OCI-LY1 (cell line): ENCODE measurements around the gene NDNF.
A peak's percentile ranks its signal among the peaks of the same experiment; 100 is the strongest.

ENCODE experiments used
- H2AFZ ChIP-seq: fragments of 200-600 bp; sonication (generic), shearing (Covaris generic); 2 replicates; pipeline ENCODE4 v1.6.0; 2014; ENCODE audit warnings: antibody characterized with exemption, mild to moderate bottlenecking, low read length
- H3F3A ChIP-seq: fragments of 200-600 bp; sonication (generic), shearing (Covaris generic); 2 replicates; pipeline ENCODE4 v1.6.0; 2014; ENCODE audit warnings: mild to moderate bottlenecking, antibody characterized with exemption, low read length, moderate library complexity; ENCODE audit not compliant: insufficient read depth
- H3K27ac ChIP-seq: fragments of 200-600 bp; sonication (generic); 2 replicates; pipeline ENCODE4 v1.5.1; 2014; ENCODE audit warnings: low read length, mixed run types, mild to moderate bottlenecking, low read depth; ENCODE audit not compliant: poor library complexity, severe bottlenecking
- H3K27me3 ChIP-seq: fragments of 200-600 bp; sonication (generic); 2 replicates; pipeline ENCODE4 v1.6.0; 2014; ENCODE audit warnings: antibody characterized with exemption, mild to moderate bottlenecking, low read length, moderate library complexity; ENCODE audit not compliant: insufficient read depth
- H3K36me3 ChIP-seq: fragments of 200-600 bp; sonication (generic); 2 replicates; pipeline ENCODE4 v1.6.1; 2014; ENCODE audit warnings: mild to moderate bottlenecking, antibody characterized with exemption, low read length, moderate library complexity, mixed read lengths; ENCODE audit not compliant: insufficient read depth
- H3K4me1 ChIP-seq: fragments of 200-600 bp; sonication (generic); 2 replicates; pipeline ENCODE4 v1.5.1; 2014; ENCODE audit warnings: mild to moderate bottlenecking, low read length, moderate library complexity; ENCODE audit not compliant: insufficient read depth, severe bottlenecking
- H3K4me2 ChIP-seq: fragments of 200-600 bp; sonication (generic), shearing (Covaris generic); 2 replicates; pipeline ENCODE4 v1.6.1; 2014; ENCODE audit warnings: low read length
- H3K4me3 ChIP-seq: fragments of 200-600 bp; sonication (generic); 2 replicates; pipeline ENCODE4 v1.5.1; 2014; ENCODE audit warnings: low read length, low read depth, mild to moderate bottlenecking, mixed read lengths; ENCODE audit not compliant: poor library complexity, severe bottlenecking
- H3K79me2 ChIP-seq: fragments of 200-600 bp; shearing (Covaris generic); 2 replicates; pipeline ENCODE4 v1.6.1; 2016; ENCODE audit warnings: mixed run types, low read length, mixed read lengths; ENCODE audit not compliant: insufficient read depth
- H3K9ac ChIP-seq: fragments of 200-600 bp; sonication (generic), shearing (Covaris generic); 2 replicates; pipeline ENCODE4 v1.6.1; 2014; ENCODE audit warnings: mild to moderate bottlenecking, low read length, mixed read lengths
- H3K9me2 ChIP-seq: fragments of 200-600 bp; sonication (generic), shearing (Covaris generic); 2 replicates; pipeline ENCODE4 v1.6.1; 2014; ENCODE audit warnings: low read depth, mild to moderate bottlenecking, low read length, mixed read lengths
- H3K9me3 ChIP-seq: fragments of 200-600 bp; shearing (Covaris generic); 2 replicates; pipeline ENCODE4 v1.6.1; 2014; ENCODE audit warnings: low read length, mixed read lengths
- H4K20me1 ChIP-seq: fragments of 200-600 bp; sonication (generic), shearing (Covaris generic); 2 replicates; pipeline ENCODE4 v1.6.0; 2016; ENCODE audit warnings: mild to moderate bottlenecking, low read length; ENCODE audit not compliant: insufficient read depth
- EZH2 ChIP-seq: fragments of 200-600 bp; sonication (generic), shearing (Covaris generic); IDR thresholded peaks from 2 replicates; pipeline ENCODE4 v1.8.0; 2017; ENCODE audit warnings: borderline replicate concordance, mixed run types, mild to moderate bottlenecking, antibody characterized with exemption, low read length, moderate library complexity, mixed read lengths
- TF ChIP-seq, protein P1 (sequence below): fragments of 200-600 bp; sonication (generic), shearing (Covaris generic); IDR thresholded peaks from 2 replicates; pipeline ENCODE4 v1.5.1; 2017; ENCODE audit warnings: mild to moderate bottlenecking, antibody characterized with exemption, low read length, moderate library complexity, mixed read lengths

Gene NDNF

DNA sequence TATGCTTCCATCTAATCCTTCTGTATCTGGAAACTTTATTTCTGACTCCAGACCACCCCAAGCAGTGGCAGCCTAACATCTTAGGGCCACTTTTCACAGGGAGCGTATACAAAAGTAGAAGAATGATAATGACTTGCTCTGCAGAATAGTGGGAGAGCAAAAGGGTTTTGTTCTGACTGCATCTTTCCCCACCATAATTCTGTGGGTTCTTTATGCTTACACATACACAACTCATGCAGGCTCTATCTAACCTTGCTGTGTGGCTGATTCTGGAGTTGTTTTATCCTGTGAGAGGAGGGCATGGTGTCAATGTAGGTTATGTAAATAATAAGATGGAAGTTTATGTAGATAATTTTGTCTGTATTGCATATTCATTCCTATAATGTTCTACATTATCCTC, 42.4 kb upstream of the NDNF start:
- TF ChIP-seq EZH2, result no peak
- TF ChIP-seq, protein P1, sequence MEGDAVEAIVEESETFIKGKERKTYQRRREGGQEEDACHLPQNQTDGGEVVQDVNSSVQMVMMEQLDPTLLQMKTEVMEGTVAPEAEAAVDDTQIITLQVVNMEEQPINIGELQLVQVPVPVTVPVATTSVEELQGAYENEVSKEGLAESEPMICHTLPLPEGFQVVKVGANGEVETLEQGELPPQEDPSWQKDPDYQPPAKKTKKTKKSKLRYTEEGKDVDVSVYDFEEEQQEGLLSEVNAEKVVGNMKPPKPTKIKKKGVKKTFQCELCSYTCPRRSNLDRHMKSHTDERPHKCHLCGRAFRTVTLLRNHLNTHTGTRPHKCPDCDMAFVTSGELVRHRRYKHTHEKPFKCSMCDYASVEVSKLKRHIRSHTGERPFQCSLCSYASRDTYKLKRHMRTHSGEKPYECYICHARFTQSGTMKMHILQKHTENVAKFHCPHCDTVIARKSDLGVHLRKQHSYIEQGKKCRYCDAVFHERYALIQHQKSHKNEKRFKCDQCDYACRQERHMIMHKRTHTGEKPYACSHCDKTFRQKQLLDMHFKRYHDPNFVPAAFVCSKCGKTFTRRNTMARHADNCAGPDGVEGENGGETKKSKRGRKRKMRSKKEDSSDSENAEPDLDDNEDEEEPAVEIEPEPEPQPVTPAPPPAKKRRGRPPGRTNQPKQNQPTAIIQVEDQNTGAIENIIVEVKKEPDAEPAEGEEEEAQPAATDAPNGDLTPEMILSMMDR, result no peak
- Histone ChIP-seq H3K4me1 (no peaks in the 10 kb centered on the region), H4K20me1 (no peaks in the 10 kb centered on the region), H3K27ac (no peak overlapping the region), H3K9me2 (no peaks in the 10 kb centered on the region), H2AFZ (no peak overlapping the region), H3F3A (no peaks in the 10 kb centered on the region), H3K27me3 (no peaks in the 10 kb centered on the region), H3K9ac (no peak overlapping the region), H3K36me3 (no peaks in the 10 kb centered on the region), H3K9me3 (no peaks in the 10 kb centered on the region), H3K79me2 (no peaks in the 10 kb centered on the region), H3K4me3 (no peak overlapping the region), H3K4me2 (no peak overlapping the region)

DNA sequence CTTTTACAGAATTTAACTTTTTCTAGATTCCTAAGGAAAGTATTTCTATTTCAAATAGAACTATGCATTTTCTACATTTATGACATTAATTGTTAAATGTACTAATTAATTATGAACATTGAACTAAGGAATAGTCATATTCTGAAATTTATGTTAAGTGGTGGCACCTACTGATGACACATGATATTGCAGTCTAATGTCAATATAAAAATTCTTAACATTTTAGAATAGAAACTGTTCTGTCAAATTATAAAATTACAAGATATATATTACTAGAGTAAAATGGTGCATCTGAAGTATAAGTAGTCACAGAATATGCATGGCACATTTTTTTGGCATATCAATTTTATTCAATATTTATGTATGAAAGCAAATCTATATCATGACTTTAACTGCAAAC, 40.2 kb upstream of the NDNF start:
- H3K4me1 ChIP-seq, result no peaks in the 10 kb centered on the region

DNA sequence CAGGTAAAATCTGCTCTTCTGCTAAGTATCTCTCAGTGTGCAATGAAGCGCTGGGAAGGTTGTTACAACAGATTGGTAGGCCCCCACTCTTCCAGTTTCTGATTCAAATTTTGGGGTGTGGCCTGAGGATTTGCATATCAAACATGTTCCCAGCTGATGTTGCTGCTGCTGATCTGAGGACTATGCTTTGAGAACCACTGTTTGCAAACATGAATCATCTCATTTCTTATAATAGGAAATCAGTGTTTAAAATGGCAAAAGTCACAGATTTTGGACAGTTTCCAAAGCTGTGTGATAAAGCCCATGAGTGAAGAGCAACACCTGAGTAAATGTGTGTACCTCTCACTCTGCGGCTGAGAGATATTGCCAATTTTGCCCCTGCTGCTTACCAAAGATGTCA, 36.2 kb upstream of the NDNF start:
- H3K36me3 ChIP-seq, result no peaks in the 10 kb centered on the region
- TF ChIP-seq, protein P1, result no peak
- no peak for TF ChIP-seq EZH2

More for the DNA sequence above, 40.2 kb upstream of the NDNF start:
- no peak overlapping the region for H3K4me3 ChIP-seq
- no peaks in the 10 kb centered on the region for H3K9me3 ChIP-seq
- no peaks in the 10 kb centered on the region for H3F3A ChIP-seq
- no peak overlapping the region for H2AFZ ChIP-seq
- no peak for TF ChIP-seq EZH2
- TF ChIP-seq, protein P1, result peak; percentile 44
- no peaks in the 10 kb centered on the region for H3K36me3 ChIP-seq
- H3K9ac ChIP-seq, result no peak overlapping the region
- no peak overlapping the region for H3K4me2 ChIP-seq
- no peaks in the 10 kb centered on the region for H3K9me2 ChIP-seq
- H4K20me1 ChIP-seq, result no peaks in the 10 kb centered on the region
- no peaks in the 10 kb centered on the region for H3K27me3 ChIP-seq
- no peak overlapping the region for H3K27ac ChIP-seq
- H3K79me2 ChIP-seq, result no peaks in the 10 kb centered on the region

More for the DNA sequence above, 36.2 kb upstream of the NDNF start:
- H3K9ac ChIP-seq, result no peak overlapping the region
- no peaks in the 10 kb centered on the region for H3K27me3 ChIP-seq
- no peaks in the 10 kb centered on the region for H3K4me1 ChIP-seq
- no peaks in the 10 kb centered on the region for H3F3A ChIP-seq
- no peaks in the 10 kb centered on the region for H3K9me2 ChIP-seq
- no peak overlapping the region for H3K4me3 ChIP-seq
- H2AFZ ChIP-seq, result no peak overlapping the region
- no peaks in the 10 kb centered on the region for H3K79me2 ChIP-seq
- H3K9me3 ChIP-seq, result no peaks in the 10 kb centered on the region
- no peak overlapping the region for H3K27ac ChIP-seq
- H4K20me1 ChIP-seq, result no peaks in the 10 kb centered on the region
- no peak overlapping the region for H3K4me2 ChIP-seq
